Endothelial cell (in vitro differentiated cells): Measurements from ENCODE around the gene MIPEP. TPM values are rescaled to one million over a fixed set of nuclear protein-coding genes. Genes with fewer than 3 reads are reported as not detected.

Experiments
- DNase-seq: peaks from one replicate; pipeline ENCODE4 v3.0.0; 2021; ENCODE audit warnings: low spot score
- H3K27ac Mint-ChIP-seq: one replicate; pipeline ENCODE4 v1.8.0; 2021; ENCODE audit warnings: mixed read lengths, inconsistent platforms; ENCODE audit not compliant: unreplicated experiment
- H3K27me3 Mint-ChIP-seq: one replicate; pipeline ENCODE4 v1.8.0; 2021; ENCODE audit warnings: mild to moderate bottlenecking, moderate library complexity, mixed read lengths, inconsistent platforms; ENCODE audit not compliant: unreplicated experiment
- H3K36me3 Mint-ChIP-seq: one replicate; pipeline ENCODE4 v1.8.0; 2021; ENCODE audit warnings: mild to moderate bottlenecking, low read depth, mixed read lengths, inconsistent platforms; ENCODE audit not compliant: unreplicated experiment
- H3K4me1 Mint-ChIP-seq: one replicate; pipeline ENCODE4 v1.8.0; 2021; ENCODE audit warnings: mild to moderate bottlenecking, mixed read lengths, inconsistent platforms; ENCODE audit not compliant: unreplicated experiment
- H3K4me3 Mint-ChIP-seq: one replicate; pipeline ENCODE4 v1.8.0; 2021; ENCODE audit warnings: mild to moderate bottlenecking, mixed read lengths, inconsistent platforms; ENCODE audit not compliant: unreplicated experiment
- H3K9me3 Mint-ChIP-seq: one replicate; pipeline ENCODE4 v1.8.0; 2021; ENCODE audit warnings: mixed read lengths, inconsistent platforms; ENCODE audit not compliant: unreplicated experiment
- long read RNA-seq: library from polyadenylated mRNA; unstranded; transcript quantifications from one replicate; pipeline ENCODE4 v2.0.0, GENCODE V29; 2020; ENCODE audit not compliant: unreplicated experiment
- total RNA-seq: library from RNA; stranded (reverse); fragmentation: NEBNext Ultra II Directional; extraction: Animal tissue kit (Norgen Biotek cat#: 25700); gene quantifications from one replicate; pipeline ENCODE4 v1.2.1, GENCODE V29; 2021; ENCODE audit not compliant: unreplicated experiment
- TF ChIP-seq, protein P1 (sequence below): fragments of 200-600 bp; sonication (generic); IDR thresholded peaks from one replicate; pipeline ENCODE4 v1.5.0; 2021; ENCODE audit warnings: antibody characterized with exemption; ENCODE audit not compliant: unreplicated experiment

Gene MIPEP
- total RNA-seq, result 8.8 TPM
- long read RNA-seq, transcript MIPEP-201 (19 exons, 2,400 nt), result major isoform, 12 of 16 reads
- long read RNA-seq, partial matches to known transcripts, result 3 of 16 reads
- long read RNA-seq, other reads (novel, unspliced or antisense), result 1 of 16 reads

GRCh38 chr13:23888658-23889614 lies at the start of gene MIPEP:
Gene MIPEP, minus strand, starts transcription at chr13:23889400. Its CDS starts 80 bp downstream, at chr13:23889320.
- Mint-ChIP-seq H3K27me3 (peaks cover 4% of the 10 kb centered on the region), H3K9me3 (no peaks in the 10 kb centered on the region), H3K36me3 (no peaks in the 10 kb centered on the region), H3K27ac (peak within 1 kb of the TSS; percentile 42), H3K4me1 (peaks cover 10% of the 10 kb centered on the region), H3K4me3 (peak within 1 kb of the TSS; percentile 80)
- peak; percentile 96 for DNase-seq
- TF ChIP-seq, protein P1, sequence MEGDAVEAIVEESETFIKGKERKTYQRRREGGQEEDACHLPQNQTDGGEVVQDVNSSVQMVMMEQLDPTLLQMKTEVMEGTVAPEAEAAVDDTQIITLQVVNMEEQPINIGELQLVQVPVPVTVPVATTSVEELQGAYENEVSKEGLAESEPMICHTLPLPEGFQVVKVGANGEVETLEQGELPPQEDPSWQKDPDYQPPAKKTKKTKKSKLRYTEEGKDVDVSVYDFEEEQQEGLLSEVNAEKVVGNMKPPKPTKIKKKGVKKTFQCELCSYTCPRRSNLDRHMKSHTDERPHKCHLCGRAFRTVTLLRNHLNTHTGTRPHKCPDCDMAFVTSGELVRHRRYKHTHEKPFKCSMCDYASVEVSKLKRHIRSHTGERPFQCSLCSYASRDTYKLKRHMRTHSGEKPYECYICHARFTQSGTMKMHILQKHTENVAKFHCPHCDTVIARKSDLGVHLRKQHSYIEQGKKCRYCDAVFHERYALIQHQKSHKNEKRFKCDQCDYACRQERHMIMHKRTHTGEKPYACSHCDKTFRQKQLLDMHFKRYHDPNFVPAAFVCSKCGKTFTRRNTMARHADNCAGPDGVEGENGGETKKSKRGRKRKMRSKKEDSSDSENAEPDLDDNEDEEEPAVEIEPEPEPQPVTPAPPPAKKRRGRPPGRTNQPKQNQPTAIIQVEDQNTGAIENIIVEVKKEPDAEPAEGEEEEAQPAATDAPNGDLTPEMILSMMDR, result peak; percentile 67

DNA sequence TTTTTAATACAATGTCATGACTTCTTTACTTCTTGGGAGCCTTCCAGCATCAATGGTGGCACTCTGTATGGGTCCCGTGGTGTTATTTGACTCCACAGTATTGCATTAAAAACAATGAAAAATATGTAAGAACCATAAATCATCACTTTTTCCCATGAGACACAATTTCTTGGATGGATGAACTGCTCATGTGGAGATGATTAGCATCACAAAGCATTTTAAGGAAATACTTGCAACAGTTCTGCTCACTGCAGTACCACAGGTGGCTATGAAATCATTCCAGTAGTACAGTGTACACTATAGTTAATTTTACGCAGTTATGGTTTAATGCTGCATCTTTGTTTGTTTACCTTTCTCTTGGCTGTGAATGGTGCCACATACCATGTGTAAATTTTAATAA lies 45.3 kb upstream of the MIPEP start:
- DNase-seq, result no peak
- TF ChIP-seq, protein P1, result no peak
- no peaks in the 10 kb centered on the region for H3K4me1 Mint-ChIP-seq
- H3K27ac Mint-ChIP-seq, result no peak overlapping the region
- no peaks in the 10 kb centered on the region for H3K27me3 Mint-ChIP-seq
- H3K36me3 Mint-ChIP-seq, result peaks cover 5% of the 10 kb centered on the region
- H3K9me3 Mint-ChIP-seq, result no peaks in the 10 kb centered on the region
- no peak overlapping the region for H3K4me3 Mint-ChIP-seq

- Mint-ChIP-seq H3K27ac (no peak overlapping the region), H3K36me3 (no peaks in the 10 kb centered on the region)
- DNase-seq, result no peak
Measured at GRCh38 chr13:23928985-23929384, 39.8 kb upstream of the MIPEP start.

DNA sequence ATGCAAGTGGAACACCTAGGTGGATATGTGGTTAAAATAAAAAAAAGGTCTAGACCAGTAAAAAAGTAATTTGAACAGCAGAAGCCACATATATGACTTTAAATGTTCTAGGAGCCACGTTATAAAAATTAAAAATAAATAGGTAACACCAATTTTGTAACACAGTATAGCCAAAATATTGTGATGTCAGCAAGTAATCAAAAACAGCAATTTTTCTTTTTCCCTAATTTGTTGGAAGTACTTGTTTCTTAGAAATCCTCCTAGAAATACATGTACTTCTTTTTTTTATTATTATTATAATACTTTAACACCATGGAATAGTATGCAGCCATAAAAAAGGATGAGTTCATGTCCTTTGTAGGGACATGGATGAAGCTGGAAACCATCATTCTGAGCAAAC lies 33.8 kb upstream of the MIPEP start:
- peaks cover 10% of the 10 kb centered on the region for H3K4me1 Mint-ChIP-seq
- no peak overlapping the region for H3K4me3 Mint-ChIP-seq
- no peaks in the 10 kb centered on the region for H3K9me3 Mint-ChIP-seq
- H3K27me3 Mint-ChIP-seq, result no peaks in the 10 kb centered on the region
- no peaks in the 10 kb centered on the region for H3K36me3 Mint-ChIP-seq
- DNase-seq, result no peak
- TF ChIP-seq, protein P1, result no peak
- no peak overlapping the region for H3K27ac Mint-ChIP-seq

More at GRCh38 chr13:23928985-23929384, 39.8 kb upstream of the MIPEP start:
- no peaks in the 10 kb centered on the region for H3K27me3 Mint-ChIP-seq
- TF ChIP-seq, protein P1, result no peak
- no peaks in the 10 kb centered on the region for H3K4me1 Mint-ChIP-seq
- no peaks in the 10 kb centered on the region for H3K9me3 Mint-ChIP-seq
- no peak overlapping the region for H3K4me3 Mint-ChIP-seq
